NAMALWA (cell line): ENCODE data around the gene SDK1.

Experiments
- DNase-seq: peaks from one replicate; pipeline ENCODE4 v3.0.0-alpha.2; 2015; ENCODE audit warnings: low spot score

The SDK1 gene

DNA sequence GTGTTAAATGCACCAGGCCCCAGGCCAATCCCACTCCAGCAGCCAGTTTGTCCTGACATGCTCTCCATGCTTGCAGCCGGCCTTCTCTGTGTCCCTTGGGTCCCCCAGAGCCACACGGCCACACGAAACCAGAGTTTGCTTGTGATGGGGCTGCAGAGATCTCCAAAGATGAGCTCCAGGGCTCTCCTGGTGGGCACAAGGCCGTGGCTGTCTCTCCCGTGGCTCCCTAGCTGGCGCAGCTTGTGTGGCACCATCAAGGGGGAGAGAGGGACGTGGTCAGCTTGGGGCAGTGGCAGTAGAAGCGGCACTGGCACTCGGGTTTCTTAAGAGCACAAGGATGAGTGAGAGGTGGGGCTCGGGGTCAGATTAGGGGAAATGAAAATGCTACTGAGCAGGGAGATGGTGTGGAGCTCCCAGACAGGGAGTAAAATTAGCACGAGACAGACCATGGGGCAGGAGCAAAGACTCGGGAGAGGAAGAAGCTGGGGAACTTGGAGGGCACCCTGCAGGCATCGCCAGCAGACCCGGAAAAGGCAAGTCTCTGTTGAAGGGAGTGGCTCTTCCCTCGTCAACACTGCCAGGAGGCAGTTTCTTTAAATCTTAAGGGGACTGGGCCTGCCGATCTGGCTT lies 808.5 kb downstream of the SDK1 start:
- DNase-seq = no peak

DNA sequence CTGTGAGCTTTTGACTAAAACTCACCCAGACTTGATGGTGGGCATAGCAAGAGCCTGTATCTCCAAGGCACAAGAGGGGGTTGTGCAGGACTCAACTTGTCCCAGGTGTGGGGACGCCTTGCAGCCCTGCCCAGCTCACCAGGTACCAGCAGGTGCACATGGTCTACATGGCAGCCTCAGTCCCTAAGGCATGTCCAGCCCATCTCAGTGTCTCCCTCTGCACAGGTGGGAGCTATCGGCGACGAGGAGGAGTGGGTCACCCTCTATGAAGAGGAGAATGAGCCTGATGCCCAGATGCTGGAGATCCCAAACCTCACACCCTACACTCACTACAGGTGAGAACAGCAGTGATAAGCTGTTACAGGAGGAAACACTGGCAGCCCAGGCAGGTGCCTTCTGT lies 809.4 kb downstream of the SDK1 start:
- no peak for DNase-seq

DNA sequence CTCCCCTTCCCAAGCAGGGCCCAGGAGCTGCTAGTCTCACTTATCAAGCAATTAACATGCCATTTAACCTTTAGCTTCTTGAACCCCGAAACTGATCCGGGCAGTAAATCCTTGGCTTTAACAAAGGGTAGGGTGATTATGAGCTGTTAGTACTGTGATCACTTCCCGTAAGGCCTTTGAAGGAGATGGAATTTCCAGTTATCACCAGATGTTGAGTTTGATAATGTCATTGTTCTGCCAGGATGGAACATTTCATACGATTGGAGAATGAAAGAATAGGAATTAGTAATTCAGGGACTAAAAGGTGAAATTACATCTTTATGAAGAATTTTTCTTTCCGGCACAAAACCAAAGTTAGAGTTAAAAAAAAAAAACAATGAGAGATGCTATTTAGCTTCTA lies 810.1 kb downstream of the SDK1 start:
- no peak for DNase-seq

DNA sequence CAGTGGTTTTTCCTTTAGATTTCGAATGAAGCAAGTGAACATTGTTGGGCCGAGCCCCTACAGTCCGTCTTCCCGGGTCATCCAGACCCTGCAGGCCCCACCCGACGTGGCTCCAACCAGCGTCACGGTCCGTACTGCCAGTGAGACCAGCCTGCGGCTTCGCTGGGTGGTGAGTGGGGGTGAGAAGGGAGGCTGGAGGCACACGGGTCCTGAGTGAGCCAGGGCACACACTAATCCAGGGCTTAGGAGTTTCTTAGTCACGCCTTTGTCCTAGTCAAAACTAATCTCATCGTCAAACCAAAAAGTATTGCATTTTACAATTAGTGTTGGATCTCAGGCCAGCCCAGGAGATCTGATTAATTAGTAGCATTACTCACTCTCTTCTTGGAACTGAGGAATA lies 812.2 kb downstream of the SDK1 start:
- no peak for DNase-seq

DNA sequence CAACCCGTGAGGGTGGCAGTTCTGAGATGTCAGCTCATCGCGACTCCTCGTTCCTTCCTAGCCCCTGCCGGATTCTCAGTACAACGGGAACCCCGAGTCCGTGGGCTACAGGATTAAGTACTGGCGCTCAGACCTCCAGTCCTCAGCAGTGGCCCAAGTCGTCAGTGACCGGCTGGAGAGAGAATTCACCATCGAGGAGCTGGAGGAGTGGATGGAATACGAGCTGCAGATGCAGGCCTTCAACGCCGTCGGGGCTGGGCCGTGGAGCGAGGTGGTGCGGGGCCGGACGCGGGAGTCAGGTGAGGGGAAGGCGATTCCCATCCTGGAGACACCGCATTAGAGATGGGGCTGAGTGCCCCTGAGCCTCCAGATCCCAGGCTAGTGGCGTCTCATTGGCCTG lies 812.9 kb downstream of the SDK1 start:
- no peak for DNase-seq

DNA sequence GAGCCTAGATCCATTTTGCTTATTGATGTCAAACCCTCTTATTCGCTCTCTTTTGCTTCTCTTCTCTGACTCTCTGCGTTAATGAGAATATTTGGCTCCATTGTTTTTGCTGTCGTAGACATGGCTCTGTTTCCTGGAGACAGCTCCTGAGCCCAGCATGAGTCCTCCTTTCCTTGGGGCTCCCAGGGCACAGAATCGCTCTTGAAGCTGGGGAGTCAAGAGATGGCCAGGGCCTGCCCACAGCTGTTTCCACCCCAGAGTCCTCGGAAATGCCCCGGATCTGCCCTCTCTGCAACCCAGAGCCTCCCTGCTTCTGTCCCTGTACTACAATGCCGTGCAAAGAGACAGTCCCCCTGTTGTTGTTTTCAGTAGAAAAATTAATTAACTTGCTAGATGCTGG lies 814.4 kb downstream of the SDK1 start:
- DNase-seq = no peak

DNA sequence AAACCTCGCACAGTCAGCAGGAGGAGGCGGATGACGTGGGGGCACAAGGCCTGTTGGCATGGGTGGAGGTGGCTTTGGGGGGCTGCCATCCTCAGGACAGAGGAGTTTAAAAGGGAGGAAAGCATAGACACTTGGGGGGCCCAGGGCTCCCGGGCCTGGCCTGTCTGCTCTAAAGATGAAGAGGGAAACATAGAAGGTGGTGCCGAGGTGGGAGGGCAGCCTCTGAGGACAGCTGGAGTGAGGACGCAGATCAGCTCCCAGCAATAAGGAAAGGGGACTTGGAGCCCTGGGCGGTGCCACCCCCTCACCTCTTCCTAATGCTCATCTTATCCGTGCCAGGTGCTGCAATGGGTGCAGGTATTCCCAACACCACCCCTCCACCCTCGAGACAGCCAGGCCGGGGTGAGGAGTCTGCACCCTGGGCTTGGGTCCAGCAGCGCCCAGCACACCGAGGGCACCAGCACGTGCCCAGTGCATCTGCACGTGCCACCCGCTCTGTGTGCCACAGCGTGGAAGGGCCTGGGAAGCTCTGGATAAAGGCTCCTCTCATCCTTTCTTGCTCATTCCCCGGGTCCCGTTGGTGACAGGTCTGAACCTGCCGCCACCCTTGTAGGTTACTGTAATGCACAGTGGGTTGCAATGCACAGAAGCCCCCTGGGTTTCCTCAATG lies 815.0 kb downstream of the SDK1 start:
- no peak for DNase-seq

DNA sequence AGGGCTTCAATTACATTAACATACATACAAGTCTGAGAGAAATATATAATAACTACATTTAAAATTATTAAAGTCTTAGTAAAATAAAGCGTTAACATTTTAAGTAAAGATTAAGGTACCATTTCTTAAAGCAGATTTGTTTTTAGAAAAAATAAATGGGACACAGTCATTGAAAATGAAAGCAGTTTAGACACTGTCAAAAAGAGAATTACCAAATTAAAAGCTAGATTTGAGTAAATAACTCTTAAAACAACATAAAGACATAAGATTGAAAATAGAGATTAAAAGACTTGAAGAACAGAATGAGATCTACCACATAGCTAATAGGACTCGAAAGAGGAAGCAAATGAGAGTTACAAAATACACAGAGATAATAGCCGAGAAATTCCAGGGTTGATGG lies 818.8 kb downstream of the SDK1 start:
- no peak for DNase-seq

DNA sequence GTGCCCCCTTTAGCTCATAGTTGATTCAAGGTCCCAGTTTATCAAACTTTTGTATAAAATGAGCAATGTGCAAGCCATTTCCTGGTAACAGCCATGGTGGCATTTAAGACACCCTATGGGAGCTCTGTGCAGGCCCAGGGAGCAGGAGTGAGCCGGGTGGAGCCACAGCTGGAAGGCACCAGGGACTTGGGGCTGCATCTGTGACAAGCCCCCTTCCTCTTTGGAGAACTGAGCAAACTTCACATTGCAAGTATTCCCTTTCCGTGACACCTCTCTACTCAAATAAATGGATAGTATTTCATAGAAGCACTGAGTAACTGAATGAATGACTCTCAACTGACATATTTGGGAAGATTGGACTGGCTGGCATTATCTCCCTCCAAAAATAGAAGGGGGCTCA lies 822.3 kb downstream of the SDK1 start:
- no peak for DNase-seq

DNA sequence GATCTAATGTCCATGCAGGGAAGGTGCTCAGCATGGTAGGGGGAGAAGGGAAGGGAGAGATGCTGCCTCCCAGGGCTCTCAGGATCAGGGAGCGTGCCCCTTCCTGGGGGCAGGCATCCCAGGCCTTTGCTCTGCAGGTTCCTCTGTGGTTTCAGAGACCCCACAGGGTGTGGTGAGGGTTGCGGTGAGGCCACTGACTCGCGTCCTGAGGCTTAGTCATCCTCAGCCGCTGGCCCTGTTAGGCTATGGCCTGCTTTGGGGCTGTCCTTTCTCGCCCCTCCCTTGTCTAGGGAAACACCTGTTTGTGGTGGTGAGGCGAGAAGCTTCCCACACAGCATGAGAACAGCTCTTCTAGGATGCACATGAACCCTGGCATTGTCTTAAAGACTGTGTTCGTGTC lies 822.8 kb downstream of the SDK1 start:
- no peak for DNase-seq

DNA sequence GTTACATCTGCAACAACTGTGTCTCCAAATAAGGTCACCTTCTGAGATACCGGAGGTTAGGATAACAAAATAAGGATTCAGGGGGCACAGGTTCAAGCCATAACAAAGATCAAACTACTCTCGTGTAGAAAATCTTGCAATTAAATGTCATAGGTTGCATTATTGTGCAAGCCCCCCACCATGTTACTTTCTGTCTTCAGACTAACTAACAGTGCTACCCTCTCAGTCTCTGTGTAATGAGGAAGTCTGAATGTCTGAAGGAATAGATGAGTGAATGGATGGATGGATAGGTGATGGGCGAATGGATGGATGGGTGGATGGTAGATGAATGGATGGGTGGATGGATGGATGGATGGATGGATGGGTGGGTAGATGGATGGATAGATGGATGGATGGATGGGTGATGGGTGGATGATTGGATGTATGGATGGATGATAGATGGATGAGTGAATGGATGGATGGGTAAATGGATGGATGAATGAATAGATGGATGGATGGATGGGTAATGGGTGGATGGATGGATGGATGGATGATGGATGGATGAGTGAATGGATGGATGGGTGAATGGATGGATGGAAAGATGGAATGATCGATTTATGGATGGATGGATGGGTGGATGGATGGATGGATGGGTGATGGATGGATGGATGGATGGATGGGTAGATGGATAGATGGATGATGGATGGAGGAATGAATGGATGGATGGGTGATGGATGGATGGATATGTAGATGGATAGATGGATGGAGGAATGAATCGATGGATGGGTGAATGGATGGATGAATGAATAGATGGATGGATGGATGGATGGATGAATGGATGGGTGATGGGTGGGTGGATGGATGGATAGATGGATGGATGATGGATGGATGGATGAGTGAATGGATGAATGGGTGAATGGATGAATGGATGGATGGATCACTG lies 823.8 kb downstream of the SDK1 start:
- no peak for DNase-seq

DNA sequence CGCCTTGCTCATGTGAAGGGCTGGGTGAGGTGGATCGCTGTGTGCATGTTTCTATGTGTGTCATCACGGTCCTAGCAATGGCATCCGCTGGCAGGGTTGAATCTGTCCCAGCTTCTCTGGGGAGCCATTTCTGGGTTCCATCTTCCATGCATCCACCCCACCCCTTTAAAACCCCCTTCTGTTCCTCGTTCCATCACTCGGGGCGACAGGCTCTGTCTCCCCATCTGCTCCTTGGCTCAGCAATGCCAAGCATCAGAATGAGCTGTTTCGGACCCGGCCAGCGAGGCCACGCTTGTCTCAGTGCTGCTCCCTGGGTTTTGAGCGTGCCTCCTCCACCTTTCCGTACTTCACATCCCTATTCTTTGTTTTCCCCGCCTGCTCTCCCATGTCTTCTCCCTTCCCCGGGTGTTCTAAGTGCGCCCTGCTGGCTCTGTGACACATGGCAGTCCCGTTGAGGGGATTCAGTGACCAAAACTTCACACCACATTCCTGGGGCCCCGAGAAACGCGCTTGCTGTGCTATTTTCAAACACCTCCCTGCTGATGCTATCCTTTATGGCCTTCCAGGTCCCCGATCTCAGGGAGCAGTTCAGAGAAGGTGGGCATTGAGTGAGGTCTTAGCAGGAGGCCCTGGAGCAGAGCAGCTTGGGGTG lies 827.0 kb downstream of the SDK1 start:
- no peak for DNase-seq

DNA sequence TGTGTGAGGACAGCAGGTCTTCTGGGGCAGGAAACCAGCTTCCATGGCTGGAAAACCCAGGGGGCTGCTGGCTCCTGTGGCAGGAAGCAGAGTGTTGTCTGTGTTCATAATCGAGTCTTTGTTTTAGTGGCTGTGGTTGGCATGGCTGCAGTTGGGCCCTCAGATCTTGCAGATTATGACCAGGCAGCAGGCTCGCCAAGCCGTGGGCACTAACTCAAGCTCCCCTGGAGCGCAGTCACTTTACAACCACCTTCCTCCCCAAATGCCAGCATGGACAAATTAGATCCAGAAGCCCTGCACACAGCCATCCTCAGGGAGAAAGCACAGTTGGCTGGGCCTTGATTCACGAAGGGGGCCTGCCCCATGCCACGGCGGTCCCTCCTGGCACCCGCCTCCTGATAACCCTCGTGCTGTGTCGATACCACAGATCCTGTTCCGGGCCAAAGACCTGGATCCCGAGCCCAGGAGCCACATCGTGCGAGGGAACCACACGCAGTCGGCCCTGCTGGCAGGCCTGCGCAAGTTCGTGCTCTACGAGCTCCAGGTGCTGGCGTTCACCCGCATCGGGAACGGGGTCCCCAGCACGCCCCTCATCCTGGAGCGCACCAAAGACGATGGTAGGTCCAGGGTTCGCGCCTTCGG lies 828.5 kb downstream of the SDK1 start:
- DNase-seq = no peak

DNA sequence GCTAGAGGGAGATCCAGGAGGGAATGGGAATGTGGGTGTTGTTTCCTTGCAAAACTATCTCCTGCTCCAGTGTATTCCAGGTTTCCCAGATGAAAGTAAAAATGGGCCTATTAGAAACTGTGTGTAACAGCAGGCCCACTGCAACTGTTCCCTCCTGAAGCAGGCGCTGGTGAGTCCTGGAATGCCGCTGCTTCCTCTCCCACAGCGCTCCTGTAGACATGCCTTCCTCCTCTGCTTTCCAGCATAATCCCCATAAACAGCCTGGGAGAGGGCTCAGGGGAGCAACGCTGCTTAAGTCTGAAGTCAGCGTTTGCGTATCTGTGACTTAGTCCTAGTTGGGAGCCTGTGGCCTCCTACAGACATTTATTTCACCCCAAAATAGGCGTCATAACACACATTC lies 830.0 kb downstream of the SDK1 start:
- no peak for DNase-seq

DNA sequence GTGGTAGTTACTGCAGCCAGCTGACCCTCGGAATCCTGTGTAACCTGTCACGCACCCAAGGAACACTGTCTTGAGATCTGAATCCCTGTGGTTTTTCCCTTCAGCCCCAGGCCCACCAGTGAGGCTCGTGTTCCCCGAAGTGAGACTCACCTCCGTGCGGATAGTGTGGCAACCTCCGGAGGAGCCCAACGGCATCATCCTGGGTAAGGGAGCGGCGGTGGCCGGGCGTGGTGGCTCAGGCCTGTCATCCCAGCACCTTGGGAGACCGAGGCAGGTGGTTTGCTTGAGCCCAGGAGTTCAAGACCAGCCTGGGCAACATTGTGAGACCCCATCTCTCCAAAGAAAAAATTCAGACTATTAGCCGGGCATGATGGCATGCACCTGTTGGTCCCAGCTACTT lies 831.2 kb downstream of the SDK1 start:
- DNase-seq = no peak

DNA sequence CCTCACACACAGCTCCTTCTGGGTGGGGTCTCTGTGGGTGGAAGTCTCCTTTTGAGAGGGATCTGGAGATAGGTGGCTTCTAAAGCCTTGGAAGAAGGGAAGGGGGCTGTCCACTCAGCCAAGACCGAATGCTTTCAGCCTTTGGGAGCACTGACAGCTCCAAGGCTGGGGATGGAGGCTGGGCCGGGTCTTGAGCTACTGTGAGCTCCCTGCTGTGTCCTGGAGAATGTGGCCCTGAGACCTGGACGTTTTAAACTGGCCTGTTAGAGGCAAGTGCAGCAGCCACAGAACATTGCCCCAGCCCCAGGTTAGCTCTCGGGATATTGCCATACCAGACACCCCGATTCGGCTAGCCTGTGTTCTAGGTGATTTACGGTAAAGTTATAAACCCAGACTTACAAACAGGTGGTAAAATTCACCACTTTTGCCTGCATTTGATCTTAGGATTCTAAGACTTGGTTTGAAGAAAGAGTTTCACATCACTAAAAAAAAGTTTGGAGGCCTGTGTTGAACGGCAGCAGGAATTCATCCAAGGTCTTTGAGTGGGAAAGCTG lies 832.5 kb downstream of the SDK1 start:
- DNase-seq = no peak

DNA sequence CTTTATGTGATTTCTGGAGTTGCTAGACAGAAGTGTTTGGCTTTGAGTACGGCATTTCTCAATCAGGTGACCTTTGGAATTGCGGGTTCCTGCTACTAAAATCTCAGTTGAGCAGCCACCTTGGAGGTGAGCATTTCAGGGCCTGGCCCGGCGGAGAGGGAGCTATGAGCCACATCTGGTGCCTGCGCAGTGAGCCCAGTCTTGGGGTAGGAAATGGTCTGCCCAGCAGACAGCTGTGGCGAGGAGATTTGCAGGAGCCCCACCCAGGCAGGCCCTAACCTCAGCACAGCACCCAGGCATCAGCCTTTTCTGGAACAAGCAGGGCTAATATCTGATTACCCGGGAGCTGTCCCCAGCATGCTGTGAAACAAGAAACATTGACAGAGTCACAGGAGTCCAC lies 833.2 kb downstream of the SDK1 start:
- no peak for DNase-seq

DNA sequence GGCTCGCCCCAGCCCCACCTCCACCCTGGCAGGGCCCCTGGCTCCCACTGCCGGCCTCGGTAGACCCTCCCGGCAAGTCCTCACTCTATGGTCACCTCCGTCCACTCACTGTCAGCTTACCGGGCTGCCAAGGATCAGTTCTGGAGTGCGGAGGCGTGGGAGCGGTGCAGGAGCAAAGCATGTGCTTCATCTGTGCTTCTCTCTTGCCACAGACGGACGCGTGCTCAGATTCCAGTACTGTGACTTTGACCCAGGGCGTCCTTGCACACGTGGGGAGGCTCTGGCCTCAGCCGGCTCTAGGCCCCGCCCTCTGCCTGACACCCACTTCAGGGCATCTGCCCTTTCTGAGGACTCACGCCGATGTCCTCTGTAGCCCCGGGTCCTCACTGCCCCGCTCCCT lies 833.6 kb downstream of the SDK1 start:
- no peak for DNase-seq

DNA sequence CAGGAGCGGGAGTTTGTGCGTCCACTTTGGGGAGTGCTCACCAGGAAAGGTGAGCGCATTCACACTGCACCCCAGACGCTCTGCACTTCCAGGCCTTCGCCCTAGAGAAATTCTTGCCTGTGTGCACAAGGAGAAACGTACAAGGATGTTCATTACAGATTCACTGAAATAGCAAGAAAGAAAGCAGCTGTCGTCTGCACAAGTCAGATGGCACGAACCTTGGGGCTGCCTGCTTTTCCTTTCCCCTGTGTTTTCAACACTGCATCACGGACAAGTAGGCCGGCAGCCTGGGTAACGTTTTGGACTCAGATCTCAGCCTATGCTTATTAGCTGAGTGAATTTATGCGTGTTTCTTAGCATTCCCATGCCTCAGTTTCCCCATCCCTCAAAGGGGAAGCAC lies 834.2 kb downstream of the SDK1 start:
- no peak for DNase-seq

DNA sequence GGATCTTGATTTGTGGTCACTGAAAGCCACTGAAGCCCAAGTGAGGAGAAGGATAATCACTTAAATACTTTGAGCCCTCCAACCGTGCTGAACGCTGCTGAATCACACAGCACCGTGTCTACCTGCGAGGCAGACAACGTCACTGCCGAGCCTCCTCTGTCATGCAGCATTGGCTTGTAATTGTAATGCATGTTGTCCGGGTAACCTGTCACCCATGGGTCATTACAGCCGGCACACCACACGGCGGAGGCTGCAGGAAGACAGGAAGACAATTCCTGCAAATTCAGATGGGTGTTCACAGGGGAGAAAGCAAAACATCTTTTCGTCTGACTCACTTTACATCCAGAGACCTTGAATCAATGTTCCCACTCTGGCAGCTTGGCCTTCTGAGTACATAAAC lies 835.0 kb downstream of the SDK1 start:
- no peak for DNase-seq

DNA sequence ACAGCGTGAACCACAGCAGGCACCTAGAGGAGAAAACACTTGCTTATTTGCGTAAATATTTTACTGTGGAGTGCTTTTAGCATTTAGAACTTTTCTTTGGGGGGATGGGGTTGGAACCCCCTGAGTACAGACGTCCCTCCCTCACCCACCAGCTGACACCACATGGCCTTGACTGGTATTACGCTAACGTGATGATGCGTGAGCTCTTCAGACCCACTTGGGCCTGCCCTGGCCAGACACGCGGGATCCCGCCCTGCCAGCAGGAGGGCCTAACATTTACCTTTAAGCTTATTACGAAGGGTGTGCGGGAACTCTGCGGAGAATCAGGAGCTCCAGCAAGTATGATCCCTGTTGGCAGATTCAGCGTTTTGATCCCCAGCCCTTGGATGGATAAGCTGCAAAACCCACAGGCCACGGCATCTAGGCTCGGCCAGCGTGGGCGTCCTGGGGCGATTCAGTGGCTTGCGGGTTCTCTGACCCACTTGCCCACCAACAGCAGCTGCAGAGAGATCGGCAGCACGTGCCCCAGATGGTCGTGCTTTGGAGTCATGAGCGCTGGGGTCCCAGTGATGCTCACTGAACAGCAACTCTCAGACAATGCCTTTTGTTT lies 835.6 kb downstream of the SDK1 start:
- peak; percentile 13 for DNase-seq
